ENCODE data around the gene SLC25A13.

- TF ChIP-seq CTCF (IDR thresholded peaks at IDR 0.05; ENCODE audit: low read depth, low read length) (no peak), POLR2A (IDR thresholded peaks at IDR 0.05; ENCODE audit: extremely low read depth, insufficient read length) (no peak), MAX (IDR thresholded peaks at IDR 0.05; ENCODE audit: low read depth, low read length) (no peak)
Observed at GRCh38 chr7:96349572-96349971, 27.7 kb upstream of the SLC25A13 start.
